GM19467 (cell line): ENCODE data around the gene AP4E1.
"Not testable (repeated sequence)": the region's sequence is repeated elsewhere in the genome, so short reads cannot be mapped to it uniquely, and the experiment has no call there.

Experiments
- ATAC-seq: cut with Tn5 transposase; IDR thresholded peaks from one replicate; pipeline ENCODE4 v1.9.1; 2021; ENCODE audit warnings: mild to moderate bottlenecking, moderate library complexity; ENCODE audit not compliant: unreplicated experiment

The AP4E1 gene

DNA sequence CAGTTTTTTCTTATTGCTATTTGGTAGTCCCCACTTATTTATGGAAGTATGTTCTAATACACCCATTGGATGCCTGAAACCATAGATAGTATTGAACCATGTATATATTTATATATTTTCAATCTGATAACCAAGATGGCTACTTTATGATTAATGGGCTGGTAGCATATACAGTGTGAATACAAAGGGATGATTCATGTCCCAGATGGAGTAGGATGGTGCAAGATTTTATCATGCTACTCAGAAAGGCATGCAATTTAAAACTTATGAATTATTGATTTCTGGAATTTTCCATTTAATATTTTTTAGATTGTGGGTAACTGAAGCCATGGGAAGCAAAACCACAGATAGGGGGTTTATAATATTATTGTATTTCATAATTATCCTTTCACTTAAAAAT, 35.2 kb downstream of the AP4E1 start:
- no peak for ATAC-seq

DNA sequence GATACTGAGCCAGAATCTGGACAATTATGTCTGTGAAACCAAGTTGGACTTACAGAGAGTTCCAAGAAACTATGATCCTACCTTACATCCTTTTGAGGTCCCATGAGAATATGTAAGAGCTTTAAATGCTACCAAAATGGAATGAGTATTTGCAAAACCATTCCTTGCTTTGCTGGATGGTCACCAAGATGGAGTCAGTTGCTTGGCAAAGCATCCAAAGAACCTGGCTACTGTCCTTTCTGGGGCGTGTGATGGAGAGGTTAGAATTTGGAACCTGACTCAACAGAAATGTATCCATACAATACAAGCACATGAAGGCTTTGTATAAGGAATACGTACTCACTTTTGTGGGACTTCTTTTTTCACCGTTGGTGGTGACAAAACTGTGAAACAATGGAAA, 36.2 kb downstream of the AP4E1 start:
- no peak for ATAC-seq

DNA sequence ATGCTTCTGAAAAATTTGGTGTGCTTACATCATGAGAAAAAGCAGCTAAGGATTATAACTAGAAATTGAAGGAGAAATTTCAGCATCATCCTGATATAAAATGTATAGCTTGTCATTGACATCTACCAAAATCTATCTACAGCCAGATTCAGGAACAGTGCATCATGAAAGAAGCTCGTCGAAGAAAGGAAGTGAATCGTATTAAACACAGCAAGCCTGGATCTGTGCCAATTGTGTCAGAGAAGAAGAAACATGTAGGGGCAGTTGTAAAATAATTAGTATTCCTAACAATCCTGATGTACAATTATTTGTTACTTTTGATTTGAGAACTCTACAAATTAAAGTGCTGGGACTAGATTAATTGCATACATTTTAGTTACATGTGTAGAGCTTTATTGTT, 37.2 kb downstream of the AP4E1 start:
- no peak for ATAC-seq

DNA sequence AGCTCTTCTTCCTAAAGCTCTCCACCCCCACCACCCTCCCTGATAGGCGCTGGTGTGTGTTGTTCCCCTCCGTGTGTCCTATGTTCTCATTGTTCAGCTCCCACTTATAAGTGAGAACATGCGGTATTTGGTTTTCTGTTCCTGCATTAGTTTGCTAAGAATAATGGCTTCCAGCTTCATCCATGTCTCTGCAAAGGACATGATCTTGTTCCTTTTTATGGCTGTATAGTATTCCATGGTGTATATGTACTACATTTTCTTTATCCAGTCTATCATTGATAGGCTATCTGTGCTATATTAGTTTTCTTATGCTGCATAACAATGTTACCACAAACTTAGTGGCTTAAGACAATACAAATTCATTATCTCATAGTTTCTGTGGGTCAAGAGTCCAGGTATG, 42.3 kb downstream of the AP4E1 start:
- ATAC-seq = not testable (repeated sequence)

DNA sequence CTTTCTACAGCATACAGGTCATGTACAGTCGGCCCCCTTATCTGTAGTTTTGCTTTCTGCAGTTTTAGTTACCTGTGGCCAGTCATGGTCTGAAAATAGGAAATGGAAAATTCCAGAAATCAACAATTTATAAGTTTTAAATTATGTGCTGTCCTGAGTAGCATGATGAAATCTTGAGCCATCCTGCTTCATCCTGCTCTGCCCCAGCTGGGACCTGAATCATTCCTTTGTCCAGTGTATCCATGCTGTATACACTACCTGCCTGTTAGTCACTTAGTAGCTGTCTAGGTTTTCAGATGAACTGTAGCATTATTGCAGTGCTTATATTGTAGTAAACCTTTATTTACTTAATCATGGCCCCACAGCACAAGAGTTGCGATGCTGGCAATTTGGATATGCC, 44.8 kb downstream of the AP4E1 start:
- ATAC-seq = no peak

DNA sequence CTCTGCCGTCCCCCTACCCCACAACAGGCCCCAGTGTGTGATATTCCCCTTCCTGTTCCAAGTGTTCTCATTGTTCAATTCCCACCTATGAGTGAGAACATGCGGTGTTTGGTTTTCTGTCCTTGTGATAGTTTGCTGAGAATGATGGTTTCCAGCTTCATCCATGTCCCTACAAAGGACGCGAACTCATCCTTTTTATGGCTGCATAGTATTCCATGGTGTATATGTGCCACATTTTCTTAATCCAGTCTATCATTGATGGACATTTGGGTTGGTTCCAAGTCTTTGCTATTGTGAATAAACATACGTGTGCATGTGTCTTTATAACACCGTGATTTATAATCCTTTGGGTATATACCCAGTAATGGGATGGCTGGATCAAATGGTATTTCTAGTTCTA, 46.4 kb downstream of the AP4E1 start:
- ATAC-seq = not testable (repeated sequence)

DNA sequence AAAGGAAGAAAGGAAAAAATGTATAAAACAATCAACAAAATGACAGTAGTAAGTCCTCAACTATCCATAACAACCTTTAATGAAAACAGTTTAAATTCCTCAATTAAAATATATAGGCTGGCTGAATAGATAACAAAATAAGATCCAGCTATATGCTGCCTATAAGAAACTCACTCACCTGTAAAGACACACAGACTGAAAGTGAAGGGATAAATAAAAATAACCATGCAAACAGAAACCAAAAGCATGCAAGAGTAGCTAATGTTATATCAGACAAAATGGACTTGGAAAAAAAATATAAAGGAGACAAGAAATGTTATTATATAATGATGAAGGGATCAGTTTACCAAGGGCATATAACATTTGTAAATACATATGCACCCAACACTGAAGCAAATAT, 51.2 kb downstream of the AP4E1 start:
- ATAC-seq = no peak

DNA sequence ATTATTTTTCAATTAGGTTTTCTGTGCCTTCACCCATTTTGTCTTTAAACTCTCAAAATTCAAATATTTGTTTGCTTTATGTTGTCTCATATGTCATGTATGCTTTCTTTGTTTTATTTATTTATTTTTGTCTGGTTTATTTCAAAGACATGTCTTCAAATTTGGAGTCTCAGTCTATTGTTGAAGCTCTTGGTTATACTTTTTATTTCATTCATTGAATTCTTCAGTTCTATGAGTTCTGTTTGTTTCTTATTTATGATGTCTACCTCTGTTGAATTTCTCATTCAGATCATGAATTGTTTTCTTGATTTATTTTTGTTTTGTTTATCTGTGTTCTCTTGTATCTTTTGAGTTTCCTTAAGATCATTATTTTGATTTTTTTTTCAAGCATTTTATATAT, 55.6 kb downstream of the AP4E1 start:
- no peak for ATAC-seq

DNA sequence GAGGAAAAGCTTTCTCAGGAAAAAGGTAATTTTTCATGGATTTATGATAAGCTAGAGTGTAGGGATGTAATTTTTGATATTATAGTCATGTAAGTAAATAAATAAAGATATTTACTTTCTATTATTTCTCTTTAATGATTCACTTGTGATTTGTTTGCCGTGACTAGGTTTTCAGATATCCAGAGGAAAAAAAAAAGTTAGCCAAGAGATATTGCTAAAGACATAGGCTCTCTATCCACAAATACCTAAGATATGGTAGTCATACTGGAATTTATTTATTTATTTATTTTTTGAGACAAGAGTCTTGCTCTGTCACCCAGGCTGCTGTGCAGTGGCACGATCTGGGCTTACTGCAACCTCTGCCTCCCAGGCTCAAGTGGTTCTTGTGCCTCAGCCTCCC, 59.9 kb downstream of the AP4E1 start:
- ATAC-seq = no peak

DNA sequence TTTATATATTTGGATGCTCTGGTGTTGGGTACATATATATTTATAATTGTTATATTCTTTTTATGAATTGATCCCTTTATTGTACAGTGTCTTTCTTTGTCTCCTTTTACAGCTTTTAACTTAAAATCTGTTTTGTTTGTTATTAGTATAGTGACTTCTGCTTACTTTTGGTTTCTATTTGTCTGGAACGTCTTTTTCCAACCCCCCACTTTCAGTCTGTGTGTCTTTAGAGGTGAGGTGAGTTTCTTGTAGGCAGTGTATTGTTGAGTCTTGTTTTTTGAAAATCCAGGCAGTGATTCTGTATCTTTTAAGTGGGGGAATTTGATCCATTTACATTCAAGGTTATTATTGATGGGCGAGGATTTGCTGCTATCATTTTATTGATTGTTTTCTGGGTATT, 62.0 kb downstream of the AP4E1 start:
- ATAC-seq = no peak

DNA sequence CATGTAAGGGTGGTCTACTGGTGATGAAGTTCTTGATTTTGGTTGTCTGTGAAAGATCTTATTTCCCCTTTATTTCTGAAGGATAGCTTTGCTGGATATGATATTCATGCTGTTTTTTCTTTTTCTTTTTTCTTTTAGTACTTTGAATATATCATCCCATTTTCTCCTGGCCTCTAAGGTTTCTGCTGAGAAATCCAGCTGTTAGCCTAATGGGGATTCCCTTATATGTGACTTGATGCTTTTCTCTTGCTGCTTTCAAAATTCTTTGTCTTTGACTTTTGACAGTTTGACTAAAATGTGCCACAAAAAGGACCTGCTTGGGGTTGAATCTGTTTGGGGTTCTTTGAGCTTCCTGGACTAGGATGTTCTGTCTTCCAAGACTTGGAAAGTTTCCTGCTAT, 62.6 kb downstream of the AP4E1 start:
- no peak for ATAC-seq

DNA sequence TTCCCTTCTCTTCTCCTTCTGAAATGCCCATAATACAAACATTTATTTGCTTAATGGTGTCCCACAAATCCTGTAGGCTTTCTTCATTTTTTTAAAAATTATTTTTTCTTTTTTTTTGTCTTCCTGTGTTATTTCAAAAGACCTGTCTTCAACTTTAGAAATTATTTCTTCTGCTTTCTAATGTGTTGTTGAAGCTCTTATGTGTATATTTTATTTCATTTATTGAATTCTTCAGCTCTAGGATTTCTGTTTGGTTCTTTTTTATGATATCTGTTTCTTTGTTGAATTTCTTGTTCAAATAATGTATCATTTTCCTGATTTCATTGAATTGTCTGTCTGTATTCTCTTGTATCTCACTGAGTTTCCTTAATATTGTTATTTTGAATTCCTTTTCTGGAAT, 63.1 kb downstream of the AP4E1 start:
- ATAC-seq = no peak

DNA sequence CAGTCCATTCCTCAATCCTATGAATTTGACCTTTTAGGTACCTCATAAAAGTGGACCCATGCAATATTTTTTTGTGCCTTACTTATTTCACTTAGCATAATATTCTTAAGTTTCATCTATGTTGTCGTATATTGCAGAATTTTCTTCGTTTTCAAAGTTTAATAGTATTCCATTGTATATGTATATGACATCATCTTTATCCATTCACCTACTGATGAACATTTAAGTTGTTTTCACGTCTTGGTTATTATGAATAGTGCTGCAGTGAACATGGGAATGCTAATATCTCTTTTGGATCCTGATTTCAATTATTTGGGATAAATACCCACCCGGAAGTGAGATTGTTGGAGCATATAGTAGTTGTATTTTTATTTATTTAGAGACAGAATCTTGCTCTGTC, 65.1 kb downstream of the AP4E1 start:
- no peak for ATAC-seq

DNA sequence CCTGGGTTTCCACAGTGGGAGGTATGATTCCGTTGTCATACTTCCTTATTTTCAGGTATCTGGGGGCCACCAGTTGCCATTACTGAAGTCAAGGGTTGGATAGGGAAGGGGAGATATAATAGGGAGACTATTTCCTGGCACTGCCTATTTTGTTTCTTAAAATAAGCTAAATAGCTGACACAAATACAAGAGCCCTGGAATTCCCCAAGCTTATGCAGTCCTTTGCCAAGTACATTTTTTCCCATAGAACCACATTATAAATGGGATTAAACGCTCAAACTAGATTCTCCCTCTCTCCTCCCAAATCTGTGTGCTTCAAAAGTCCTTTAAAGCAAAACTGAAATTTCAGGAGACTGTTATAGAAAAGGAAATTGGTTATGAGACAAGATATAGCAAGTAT, 68.7 kb downstream of the AP4E1 start:
- ATAC-seq = no peak

DNA sequence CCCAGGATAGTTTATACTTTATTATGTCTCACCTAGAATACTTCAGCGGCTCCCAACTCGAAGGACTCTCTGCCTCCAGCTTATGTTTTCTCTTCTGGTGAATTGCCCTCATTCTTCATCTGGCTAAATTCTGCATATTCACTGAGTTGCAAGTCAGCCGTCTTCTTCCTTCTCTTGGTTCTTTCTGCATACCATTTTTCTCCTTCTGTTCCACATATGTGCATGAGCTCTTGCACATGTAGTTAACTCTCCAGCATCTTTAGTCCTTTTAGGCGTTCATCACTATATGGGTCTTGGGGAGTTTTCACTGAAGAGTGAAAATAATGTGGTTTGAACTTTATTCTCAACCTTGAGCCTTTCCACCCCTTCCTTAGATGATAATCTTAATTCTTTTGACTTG, 70.1 kb downstream of the AP4E1 start:
- no peak for ATAC-seq

DNA sequence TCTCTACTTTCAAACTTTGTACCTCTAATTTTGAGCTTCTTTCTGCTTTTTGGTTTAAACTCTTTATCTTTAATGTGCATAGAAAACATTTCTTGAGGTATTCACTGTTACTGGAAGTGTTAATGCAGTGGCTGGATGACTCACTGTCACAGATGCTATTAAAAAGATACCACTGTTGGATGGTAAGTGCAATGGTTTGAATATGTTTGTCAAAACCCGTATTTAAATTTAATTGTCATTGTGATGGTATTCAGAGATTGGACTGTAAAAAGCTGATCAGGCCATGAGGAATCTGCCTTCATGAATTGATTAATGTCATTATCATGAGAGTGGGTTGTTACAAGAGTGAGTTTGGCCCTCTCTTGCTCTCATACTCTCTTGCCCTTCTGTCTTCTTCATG, 70.6 kb downstream of the AP4E1 start:
- no peak for ATAC-seq

DNA sequence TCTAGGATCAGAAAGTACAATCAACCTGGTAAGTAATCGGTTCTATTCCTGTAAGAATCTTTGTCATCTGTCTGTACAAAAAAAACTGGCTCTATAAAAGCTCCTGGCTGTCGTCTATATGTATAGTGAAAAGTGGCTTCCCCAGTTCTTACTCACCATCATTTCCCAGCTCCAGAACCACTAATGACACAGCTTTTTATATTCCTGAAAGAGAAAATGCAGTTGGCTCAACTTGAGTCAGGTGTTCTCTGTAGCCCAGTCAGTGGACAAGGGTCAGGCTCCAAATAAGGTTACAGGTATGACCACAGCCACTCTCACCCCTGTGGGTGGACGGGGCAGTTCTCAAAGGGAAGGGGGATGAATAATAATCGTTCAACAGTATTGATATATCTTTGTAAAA, 85.1 kb downstream of the AP4E1 start:
- ATAC-seq = no peak

DNA sequence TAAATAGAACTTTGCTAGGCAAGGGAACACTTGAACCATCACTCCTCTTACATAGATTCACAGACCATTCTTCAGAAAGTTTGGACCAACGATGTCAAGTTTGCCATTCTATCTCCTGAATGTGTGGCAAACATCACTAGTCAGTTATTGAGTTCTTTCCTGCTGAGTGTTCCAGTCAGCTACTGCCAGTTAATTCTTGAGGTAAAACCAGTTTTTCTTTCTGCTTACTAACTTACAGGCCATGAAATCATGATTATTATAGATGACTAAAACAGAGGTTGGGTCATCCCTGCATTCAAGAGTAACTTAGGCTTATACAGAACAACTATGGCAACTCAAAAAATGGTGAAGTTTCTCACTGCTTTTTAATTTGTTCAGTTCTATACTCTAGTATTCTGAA, 88.2 kb downstream of the AP4E1 start:
- no peak for ATAC-seq

DNA sequence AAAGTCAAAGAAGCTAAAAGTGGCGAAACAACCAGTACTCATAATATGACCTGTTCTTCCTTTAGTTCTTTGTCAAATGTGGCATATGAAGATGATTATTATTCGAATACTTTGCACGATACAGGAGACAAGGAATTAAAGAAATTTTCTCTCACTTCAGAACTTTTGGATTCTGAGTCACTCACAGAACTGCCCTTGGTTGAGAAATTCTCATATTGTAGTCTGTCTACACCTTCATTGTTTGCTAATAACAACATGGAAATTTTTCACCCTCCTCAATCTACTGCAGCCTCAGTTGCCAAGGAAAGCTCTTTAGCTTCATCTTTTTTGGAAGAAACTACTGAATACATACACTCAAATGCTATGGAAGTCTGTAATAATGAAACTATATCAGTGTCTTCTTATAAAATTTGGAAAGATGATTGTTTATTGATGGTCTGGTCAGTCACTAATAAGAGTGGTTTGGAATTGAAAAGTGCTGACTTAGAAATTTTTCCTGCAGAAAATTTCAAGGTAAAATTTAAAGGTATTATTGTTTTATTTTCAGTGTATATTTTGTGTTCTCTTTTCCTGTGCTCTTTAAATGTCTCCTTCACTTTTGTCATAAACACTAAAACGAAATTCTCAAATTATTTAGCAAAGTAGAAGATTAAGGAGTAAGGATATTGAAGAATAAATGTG, 89.0 kb downstream of the AP4E1 start:
- no peak for ATAC-seq

DNA sequence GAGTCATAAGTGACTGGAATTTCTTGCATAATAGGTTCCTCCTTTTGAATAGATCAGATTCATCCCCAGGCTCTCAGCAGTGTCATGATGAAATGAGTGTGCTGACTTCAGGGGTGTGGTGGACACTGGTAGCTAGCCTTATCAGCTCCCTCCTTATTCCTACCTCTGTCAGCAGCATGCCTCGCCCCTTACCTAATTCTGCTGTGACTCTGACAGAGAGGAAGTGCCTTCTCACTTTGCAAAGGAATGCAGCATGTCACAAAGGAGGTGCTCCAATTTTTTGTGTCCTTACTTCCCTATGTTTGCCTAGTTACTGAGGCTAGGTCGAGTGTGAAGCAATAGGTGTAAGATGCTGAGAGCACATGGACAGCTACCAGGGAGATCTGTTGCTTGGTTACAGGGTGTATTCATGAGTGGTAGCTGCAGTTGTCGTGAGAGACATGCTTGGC, 95.6 kb downstream of the AP4E1 start:
- no peak for ATAC-seq

DNA sequence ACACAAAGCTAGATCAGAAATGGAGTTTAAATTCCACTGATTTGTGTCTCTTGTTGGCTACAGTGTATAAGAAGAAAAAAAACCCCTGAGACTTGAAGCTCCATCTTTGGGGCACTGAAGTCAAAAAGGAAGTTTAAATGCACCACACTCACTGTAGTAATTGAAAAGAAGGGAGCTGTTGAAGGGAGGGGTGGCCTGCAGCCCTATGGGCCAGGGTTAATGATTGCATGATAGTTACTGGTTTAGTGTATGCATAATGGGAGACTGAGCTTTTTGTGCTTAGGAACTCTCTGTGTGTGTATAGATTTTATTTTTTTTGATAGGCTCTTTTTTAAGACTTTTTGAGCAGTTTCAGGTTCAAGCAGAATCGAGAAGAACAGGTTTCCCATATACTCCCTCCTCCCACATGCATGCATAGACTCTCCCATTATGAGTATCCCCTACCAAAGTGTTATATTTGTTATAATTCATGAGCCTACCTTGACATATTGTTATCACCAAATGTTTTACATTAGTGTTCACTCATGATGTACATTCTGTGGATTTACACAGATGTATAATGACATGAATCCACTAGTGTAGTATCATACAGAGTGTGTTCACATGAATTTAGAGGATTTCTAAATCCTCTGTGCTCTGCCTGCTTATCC, 98.0 kb downstream of the AP4E1 start:
- no peak for ATAC-seq

DNA sequence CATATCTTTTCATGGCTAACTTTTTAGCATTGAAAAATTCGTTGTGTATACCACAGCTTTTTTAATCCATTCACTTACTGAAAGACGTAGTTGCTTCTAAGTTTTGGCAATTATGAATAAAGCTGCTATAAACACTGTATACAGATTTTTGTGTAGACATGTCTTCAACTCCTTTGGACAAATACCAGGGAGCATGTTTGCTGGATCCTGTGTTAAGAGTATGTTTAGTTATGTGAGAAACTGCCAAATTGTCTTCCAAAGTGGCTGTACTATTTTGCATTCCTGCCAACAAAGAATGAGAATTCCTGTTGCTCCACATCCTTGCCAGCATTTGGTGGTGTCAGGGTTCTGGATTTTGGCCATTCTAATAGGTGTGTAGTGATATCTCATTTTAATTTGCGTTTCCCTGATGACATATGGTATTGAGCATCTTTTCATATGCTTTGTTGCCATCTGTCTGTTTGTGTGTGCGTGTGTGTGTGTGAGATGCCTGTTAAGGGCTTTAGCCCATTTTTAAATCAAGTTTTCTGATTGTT, 98.7 kb downstream of the AP4E1 start:
- ATAC-seq = no peak

DNA sequence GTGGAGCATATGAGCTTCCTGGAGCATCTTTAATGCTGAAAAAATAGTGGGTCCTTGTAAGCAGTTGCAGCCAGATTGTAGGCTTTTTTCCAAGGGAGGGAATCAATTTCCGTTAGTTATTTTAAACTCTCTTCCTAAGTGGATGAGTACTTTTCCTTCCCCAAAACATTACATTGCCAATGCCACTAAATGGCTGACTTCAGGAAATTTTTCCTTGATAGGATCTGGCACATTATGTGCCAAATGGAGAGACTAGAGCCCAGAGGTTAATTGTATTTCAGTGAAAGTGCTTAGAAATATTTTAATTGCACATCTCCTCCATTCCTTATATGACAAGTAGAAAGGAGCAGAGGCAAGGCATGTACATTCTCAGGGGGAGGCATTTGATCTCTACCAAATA, 102.7 kb downstream of the AP4E1 start:
- no peak for ATAC-seq
